OCI-M2 (cell line): ENCODE measurements around the gene RERG.

Experiments
- DNase-seq: peaks from one replicate; lab custom pipeline; 2025; ENCODE audit not compliant: unreplicated experiment; lab: John Stamatoyannopoulos, UW

RERG gene

DNA sequence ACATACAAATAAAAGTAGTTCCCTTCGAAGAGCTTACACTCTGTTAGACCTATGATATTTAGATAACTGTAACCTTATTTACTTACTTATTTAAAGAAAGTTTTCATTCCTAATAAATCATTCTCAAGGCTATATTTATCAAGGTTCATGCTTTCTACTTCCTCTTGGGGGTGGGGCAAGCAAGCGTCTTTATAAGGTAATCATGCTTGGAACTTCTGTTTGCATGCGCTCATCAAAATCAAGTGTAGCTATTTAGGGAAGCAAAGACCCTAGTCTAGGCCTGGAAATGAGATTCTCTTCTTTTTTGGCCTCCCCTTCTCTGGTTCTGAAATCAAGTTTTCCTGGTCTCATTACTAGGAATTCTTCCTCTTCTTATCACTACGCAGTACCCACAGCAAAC, 766 bp downstream of the RERG start:
- no peak for DNase-seq

- DNase-seq, result no peak
Measured at GRCh38 chr12:15218794-15219193, 2.4 kb downstream of the RERG start.

DNA sequence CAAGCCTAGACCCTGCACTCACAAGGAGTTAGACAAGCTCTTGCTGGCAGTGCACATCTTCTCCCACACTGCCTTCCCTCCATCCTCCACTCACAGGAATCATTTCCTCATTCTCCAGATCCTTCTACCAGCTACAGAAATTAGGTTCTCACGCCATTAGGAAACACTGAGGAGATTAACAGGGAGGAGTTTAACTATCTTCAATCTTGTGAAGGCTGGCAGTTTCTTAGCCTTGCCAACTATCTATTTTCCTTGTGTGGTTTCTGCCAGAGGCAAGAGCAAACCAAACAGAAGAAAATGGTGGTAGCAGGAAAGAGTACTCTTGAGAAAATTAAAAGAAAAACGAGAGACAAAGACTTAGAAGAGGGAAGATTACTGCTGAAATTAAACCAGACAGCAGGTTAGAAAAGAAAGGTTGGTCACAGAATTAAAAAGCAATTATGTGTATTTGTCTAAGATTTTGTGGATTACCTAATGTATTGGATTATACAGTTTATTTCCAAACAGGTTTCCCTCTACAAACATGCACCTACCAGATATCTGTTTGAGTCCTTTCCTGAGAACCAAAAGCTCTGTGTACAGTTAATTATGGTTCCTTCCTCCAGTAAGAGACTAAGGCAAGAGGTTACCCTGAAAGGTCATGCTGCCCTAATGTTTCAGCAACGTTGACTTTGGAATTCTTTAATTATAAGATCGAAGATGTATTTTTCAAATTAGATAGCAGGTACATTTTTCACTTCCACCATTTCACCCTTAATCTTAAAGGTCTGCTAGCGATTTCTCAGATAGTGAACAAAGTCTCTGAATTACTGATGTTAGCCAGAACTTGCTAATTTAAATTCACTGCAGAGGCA, 5.0 kb downstream of the RERG start:
- DNase-seq, result no peak

- DNase-seq, result no peak
Measured at GRCh38 chr12:15214851-15215601, 6.2 kb downstream of the RERG start.

DNA sequence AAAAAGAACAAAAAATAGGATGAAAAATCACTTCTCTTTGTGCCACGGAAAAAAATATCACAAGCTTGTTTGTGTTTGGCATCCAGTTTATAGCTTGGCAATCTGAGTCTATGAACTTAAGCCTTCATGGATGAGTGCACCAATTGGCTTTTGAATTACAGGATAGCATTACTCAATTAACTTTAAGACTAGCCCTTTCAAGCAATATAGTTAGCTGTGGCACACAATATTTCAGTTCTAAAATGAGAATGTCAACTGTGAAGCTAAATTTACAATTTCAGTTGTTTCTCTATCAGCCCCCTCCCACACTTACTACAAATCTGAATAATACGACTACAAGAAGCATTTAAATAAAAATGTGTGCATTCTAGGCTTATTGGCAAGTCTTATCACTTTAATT, 8.3 kb downstream of the RERG start:
- DNase-seq, result no peak

- DNase-seq, result no peak
Measured at GRCh38 chr12:15209782-15210181, 11.4 kb downstream of the RERG start.

DNA sequence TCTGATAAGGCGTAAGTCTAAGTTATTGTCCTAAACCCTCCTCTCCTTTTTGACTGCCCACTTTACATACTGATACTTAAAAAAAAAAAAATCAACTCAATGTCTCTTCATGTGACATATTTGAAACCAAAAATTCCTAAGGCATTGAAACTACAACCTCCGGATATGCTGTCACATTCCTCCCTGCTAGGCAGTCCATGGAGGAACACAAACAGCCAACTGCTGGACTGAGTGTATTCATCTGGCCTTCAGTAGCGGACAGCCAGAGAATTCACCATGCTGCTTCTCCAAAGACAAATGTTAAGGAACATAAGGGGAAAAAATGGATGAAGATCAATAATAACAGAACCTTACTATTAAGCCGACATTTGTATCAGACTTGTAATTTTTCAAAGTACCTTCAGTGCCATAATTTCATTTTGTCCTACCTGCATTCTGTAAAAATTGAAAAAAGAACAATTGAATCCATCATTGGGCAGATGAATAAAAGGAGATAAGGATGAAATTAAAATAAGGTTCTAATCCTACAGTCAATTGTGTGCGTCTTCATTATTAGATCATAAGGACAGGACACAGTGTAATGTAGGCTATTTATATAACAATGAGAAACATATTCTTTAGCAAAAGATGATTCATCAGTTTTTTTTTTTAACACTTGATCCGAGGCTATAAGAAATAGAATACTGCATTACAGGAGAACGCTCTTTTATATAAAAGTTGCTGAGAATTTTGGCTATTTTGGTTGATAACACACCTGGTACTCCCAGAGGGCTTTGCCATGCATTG, 12.2 kb downstream of the RERG start:
- no peak for DNase-seq

DNA sequence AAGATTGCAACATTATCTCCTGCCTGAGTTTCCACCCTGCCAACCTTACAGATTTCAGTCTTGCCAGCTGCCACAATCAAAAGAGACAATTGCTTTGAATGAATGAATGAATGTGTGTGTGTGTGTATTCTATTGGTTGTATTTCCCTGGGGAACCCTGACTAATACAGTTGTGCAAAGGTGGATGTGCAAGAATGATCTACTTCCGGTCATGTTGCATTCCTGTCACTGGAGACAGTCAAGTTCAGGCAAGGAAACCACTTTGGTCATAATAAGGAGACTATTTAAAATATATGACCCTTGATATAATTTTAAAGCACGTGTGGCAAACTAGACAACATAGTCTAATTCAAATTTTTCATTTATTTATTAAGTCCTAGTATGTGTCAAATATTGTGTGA, 13.1 kb downstream of the RERG start:
- DNase-seq, result no peak

DNA sequence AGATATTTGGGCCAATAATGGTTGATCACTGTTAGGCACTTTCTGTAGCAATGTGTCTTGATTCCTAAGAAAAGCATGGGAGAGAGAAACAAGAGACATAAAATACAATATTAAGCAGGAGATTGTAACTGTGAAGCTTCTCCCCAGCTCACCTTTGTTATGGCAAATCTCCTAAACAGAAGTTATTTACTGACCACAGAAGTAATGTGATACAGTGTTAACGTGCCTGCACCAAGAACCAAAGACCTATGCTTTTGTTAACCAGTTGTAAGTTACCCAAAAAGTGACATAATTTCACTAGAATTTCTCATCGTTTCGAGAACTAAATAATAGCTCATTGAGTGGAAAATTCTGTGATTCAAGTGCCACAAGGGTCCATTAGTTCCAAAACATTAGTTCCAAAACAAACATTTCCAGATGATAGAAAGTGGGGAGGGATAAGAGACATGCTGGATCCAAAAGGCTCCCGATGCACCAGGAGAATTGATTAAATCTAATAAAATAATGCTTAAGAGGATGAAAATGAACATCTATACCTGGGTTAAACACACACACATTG, 14.3 kb downstream of the RERG start:
- no peak for DNase-seq

GRCh38 chr12:15206338-15206737, 14.9 kb downstream of the RERG start:
- DNase-seq, result no peak

DNA sequence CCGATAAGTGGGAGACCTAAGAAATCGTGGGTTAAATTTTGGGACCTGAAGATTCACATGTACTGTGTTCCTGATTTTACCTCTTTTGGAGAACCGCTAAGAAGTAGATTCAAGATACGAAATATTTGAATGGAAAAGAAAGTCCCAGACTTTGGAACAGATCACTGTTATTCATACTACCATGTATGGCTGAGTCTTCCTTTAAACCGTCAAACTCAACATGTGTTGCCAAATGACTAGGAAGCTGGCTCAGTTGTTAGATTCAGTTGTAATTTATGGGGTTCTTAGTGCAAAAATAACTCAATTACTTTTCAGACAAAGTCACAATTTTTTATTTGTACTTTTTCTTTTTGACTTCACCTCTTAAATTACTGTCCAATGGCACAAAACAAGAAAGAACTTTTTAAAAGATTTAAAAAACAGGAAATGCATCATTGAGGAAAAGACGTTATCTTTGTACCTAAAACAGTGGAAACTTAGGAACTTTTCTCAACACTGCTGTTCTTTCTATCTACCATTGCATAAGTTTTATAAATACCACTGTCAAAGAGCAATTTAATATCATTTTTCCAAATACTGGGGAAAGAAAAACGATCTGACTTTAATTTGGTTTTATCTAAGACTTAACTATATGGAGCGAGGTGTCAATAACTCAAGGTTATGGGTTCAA, 15.7 kb downstream of the RERG start:
- DNase-seq, result no peak

GRCh38 chr12:15201456-15201855, 19.8 kb downstream of the RERG start:
- no peak for DNase-seq

DNA sequence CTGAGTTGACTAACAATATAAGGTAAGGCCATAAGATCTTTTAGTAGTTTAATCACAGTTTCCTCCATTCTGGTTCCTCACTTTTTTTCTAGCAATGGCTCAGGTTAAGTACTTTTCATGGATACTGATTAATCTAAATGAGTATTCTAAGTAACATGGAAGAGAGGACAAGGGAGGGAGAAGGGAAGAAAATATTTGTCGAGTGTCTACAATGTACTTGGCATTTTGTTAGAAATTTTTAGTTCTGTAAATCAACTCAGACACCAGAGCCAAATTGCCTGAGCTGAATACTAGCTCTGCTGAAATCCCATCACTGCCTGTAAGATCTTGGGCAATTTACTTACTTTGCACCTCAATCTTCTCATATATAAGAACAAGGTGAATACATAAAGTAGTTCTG, 20.2 kb downstream of the RERG start:
- no peak for DNase-seq

GRCh38 chr12:15200641-15201040, 20.6 kb downstream of the RERG start:
- no peak for DNase-seq

GRCh38 chr12:15199930-15200329, 21.3 kb downstream of the RERG start:
- DNase-seq, result no peak

DNA sequence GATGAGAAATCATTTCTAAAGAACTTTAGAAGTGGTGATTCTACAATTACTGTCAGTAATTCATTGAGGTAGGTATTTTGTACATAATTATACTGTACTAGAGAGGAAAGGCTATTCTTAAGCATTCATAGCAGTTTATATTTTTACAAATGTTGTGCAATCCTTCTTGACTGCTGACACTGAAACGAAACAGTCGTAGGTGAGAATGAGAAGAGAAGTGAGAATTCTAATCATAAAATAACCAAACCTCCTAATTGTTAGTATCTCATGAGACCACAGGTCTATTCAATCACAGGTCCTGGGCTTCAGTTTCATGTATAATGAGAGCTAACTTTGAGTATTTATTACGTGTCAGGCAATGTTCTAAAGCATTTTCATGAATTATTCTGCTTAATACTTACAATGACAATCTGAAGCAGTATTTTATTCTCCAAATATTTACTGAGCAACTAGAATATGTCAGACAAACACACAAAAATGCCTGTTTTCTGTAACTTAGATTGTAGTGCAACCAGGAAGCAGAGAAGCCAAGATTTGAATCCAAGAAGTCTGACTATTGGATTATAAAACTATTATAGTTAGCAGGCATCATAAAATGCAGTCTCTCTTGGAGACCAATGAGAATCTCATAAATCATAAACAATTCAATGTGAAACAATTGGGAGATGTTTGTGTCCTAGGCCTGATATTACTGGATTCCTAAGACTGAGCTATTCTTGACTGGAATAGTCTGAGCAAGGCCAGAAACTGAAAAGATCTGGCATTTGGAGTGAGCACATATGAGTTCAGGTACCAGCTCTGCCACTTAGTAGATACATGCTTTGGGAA, 24.3 kb downstream of the RERG start:
- DNase-seq, result no peak

GRCh38 chr12:15196221-15196620, 25.0 kb downstream of the RERG start:
- no peak for DNase-seq

GRCh38 chr12:15194456-15195368, 26.5 kb downstream of the RERG start:
- no peak for DNase-seq

GRCh38 chr12:15193946-15194345, 27.3 kb downstream of the RERG start:
- no peak for DNase-seq
